RWPE2 (cell line): Measurements from ENCODE around the gene NCAM2.

Experiments
- ATAC-seq: fragments of 200-7000 bp; cut with Tn5 transposase; 3 replicates; pipeline ENCODE4 v1.9.1; 2021; ENCODE audit warnings: low read depth
- DNase-seq: peaks from one replicate; pipeline ENCODE4 v3.0.0-alpha.2; 2020; ENCODE audit warnings: low spot score
- H3K27ac ChIP-seq: fragments of 450-650 bp; 2 replicates; pipeline ENCODE4 v1.5.1; 2017; ENCODE audit warnings: mild to moderate bottlenecking; ENCODE audit not compliant: poor library complexity, severe bottlenecking
- H3K27me3 ChIP-seq: fragments of 250-450 bp; sonication (Bioruptor Pico); 2 replicates; pipeline ENCODE4 v1.5.1; 2021; ENCODE audit warnings: mild to moderate bottlenecking, moderate library complexity; ENCODE audit not compliant: insufficient read depth, poor library complexity, severe bottlenecking
- H3K36me3 ChIP-seq: fragments of 250-450 bp; sonication (Bioruptor Pico); 2 replicates; pipeline ENCODE4 v1.5.1; 2020; ENCODE audit warnings: low read depth, mild to moderate bottlenecking, moderate library complexity
- H3K4me1 ChIP-seq: fragments of 250-450 bp; sonication (Bioruptor Pico); 2 replicates; pipeline ENCODE4 v1.5.1; 2021; ENCODE audit warnings: mild to moderate bottlenecking, moderate library complexity; ENCODE audit not compliant: insufficient read depth, poor library complexity, severe bottlenecking
- H3K4me3 ChIP-seq: fragments of 250-450 bp; sonication (Bioruptor Pico); 2 replicates; pipeline ENCODE4 v1.5.1; 2021; ENCODE audit warnings: mild to moderate bottlenecking, moderate library complexity; ENCODE audit not compliant: severe bottlenecking
- H3K9me3 ChIP-seq: fragments of 250-450 bp; sonication (Bioruptor Pico); 2 replicates; pipeline ENCODE4 v1.5.1; 2021; ENCODE audit warnings: mild to moderate bottlenecking, moderate library complexity; ENCODE audit not compliant: severe bottlenecking
- CTCF ChIP-seq: fragments of 450-650 bp; IDR thresholded peaks from one replicate; pipeline ENCODE4 v1.5.1; 2017; ENCODE audit warnings: mild to moderate bottlenecking, moderate library complexity; ENCODE audit not compliant: poor library complexity, severe bottlenecking

Gene NCAM2

GRCh38 chr21:21103692-21104091 lies 105.5 kb downstream of the NCAM2 start:
- TF ChIP-seq CTCF = no peak
- DNase-seq = no peak
- H3K4me1 ChIP-seq = no peaks in the 10 kb centered on the region
- no peaks in the 10 kb centered on the region for H3K36me3 ChIP-seq
- H3K9me3 ChIP-seq = no peaks in the 10 kb centered on the region
- no peak overlapping the region for H3K27ac ChIP-seq
- no peak for ATAC-seq
- no peak overlapping the region for H3K4me3 ChIP-seq
- H3K27me3 ChIP-seq = peaks cover 38% of the 10 kb centered on the region

- Histone ChIP-seq H3K36me3 (no peaks in the 10 kb centered on the region), H3K9me3 (no peaks in the 10 kb centered on the region), H3K4me3 (no peak overlapping the region), H3K27me3 (peaks cover 55% of the 10 kb centered on the region), H3K27ac (no peak overlapping the region), H3K4me1 (no peaks in the 10 kb centered on the region)
- TF ChIP-seq CTCF = no peak
- DNase-seq = no peak
- ATAC-seq = no peak
Measured at GRCh38 chr21:21109736-21110135, 111.5 kb downstream of the NCAM2 start.

- Histone ChIP-seq H3K27me3 (peaks cover 56% of the 10 kb centered on the region), H3K9me3 (no peaks in the 10 kb centered on the region), H3K4me3 (no peak overlapping the region), H3K27ac (no peak overlapping the region), H3K36me3 (no peaks in the 10 kb centered on the region), H3K4me1 (no peaks in the 10 kb centered on the region)
- no peak for DNase-seq
- ATAC-seq = no peak
- TF ChIP-seq CTCF = no peak
Measured at GRCh38 chr21:21111309-21111920, 113.2 kb downstream of the NCAM2 start.

GRCh38 chr21:21114461-21114860 lies 116.3 kb downstream of the NCAM2 start:
- ATAC-seq (no peak), DNase-seq (no peak)
- H3K4me3 ChIP-seq = no peak overlapping the region
- H3K27me3 ChIP-seq = peaks cover 57% of the 10 kb centered on the region
- no peak overlapping the region for H3K27ac ChIP-seq
- no peaks in the 10 kb centered on the region for H3K36me3 ChIP-seq
- no peaks in the 10 kb centered on the region for H3K4me1 ChIP-seq
- H3K9me3 ChIP-seq = no peaks in the 10 kb centered on the region
- TF ChIP-seq CTCF = no peak

GRCh38 chr21:21119091-21119490 lies 120.9 kb downstream of the NCAM2 start:
- ATAC-seq (no peak), DNase-seq (no peak)
- H3K9me3 ChIP-seq = no peaks in the 10 kb centered on the region
- no peak overlapping the region for H3K27ac ChIP-seq
- H3K27me3 ChIP-seq = peaks cover 32% of the 10 kb centered on the region
- no peak overlapping the region for H3K4me3 ChIP-seq
- H3K4me1 ChIP-seq = no peaks in the 10 kb centered on the region
- H3K36me3 ChIP-seq = no peaks in the 10 kb centered on the region
- no peak for TF ChIP-seq CTCF
